ENCODE results near the gene SPEF2. TPM values are rescaled to one million over a fixed set of nuclear protein-coding genes. Genes with fewer than 3 reads are reported as not detected.

Gene SPEF2
- total and polyA plus RNA-seq, 4 donors = 0.42 to 4.5 (median 2.1) TPM

GRCh38 chr5:35575578-35575977 lies 42.1 kb upstream of the SPEF2 start:
- WGBS = 75% methylated on average over 1 of the region's 1 CpG
- no peaks in the 10 kb centered on the region for H3K36me3 ChIP-seq (ENCODE audit: control insufficient read depth in 4 of 4, insufficient read depth in 3 of 4, low read depth in 1 of 4, low read length in 3 of 4)
- no peak overlapping the region for H3K9ac ChIP-seq (ENCODE audit: low read depth in 1 of 2, low read length in 2 of 2)
- no peaks in the 10 kb centered on the region for H3K27me3 ChIP-seq (ENCODE audit: control insufficient read depth in 4 of 4, insufficient read depth in 4 of 4, low read length in 3 of 4)
- H3K9me3 ChIP-seq (ENCODE audit: control insufficient read depth in 4 of 4, low read length in 3 of 4) = no peaks in the 10 kb centered on the region
- H3K27ac ChIP-seq (ENCODE audit: low read depth in 1 of 2, low read length in 2 of 2) = no peak overlapping the region
- no peaks in the 10 kb centered on the region for H3K4me1 ChIP-seq (ENCODE audit: control insufficient read depth in 4 of 4, insufficient read depth in 4 of 4, low read length in 3 of 4)
- H3K4me3 ChIP-seq (ENCODE audit: low read depth in 1 of 3, low read length in 3 of 3) = no peak overlapping the region
- no peak for DNase-seq (ENCODE audit: low spot score)
- TF ChIP-seq HNF4G (IDR thresholded peaks at IDR 0.05) (no peak), EGR1 (IDR thresholded peaks at IDR 0.05; ENCODE audit: low read depth in 2 of 2) (no peak), RXRA (IDR thresholded peaks at IDR 0.05) (no peak), GABPA (IDR thresholded peaks at IDR 0.05 in 1 of 2, conservative IDR thresholded peaks at IDR 0.05 in 1 of 2) (no peak), YY1 (IDR thresholded peaks at IDR 0.05) (no peak), NR2F2 (IDR thresholded peaks at IDR 0.05) (no peak), CTCF (IDR thresholded peaks at IDR 0.05; ENCODE audit: low read depth, low read length, missing input control) (no peak), SP1 (IDR thresholded peaks at IDR 0.05) (no peak), ZBTB33 (IDR thresholded peaks at IDR 0.05) (no peak), JUND (IDR thresholded peaks at IDR 0.05) (no peak), ATF3 (IDR thresholded peaks at IDR 0.05) (no peak), FOXA1 (IDR thresholded peaks at IDR 0.05) (no peak), RAD21 (IDR thresholded peaks at IDR 0.05) (no peak), MAX (IDR thresholded peaks at IDR 0.05) (no peak), HNF4A (conservative IDR thresholded peaks at IDR 0.05) (no peak), REST (IDR thresholded peaks at IDR 0.05) (no peak), TAF1 (conservative IDR thresholded peaks at IDR 0.05) (no peak)

- Histone ChIP-seq H3K36me3 (ENCODE audit: control insufficient read depth in 4 of 4, insufficient read depth in 3 of 4, low read depth in 1 of 4, low read length in 3 of 4) (no peaks in the 10 kb centered on the region), H3K27me3 (ENCODE audit: control insufficient read depth in 4 of 4, insufficient read depth in 4 of 4, low read length in 3 of 4) (no peaks in the 10 kb centered on the region), H3K9ac (ENCODE audit: low read depth in 1 of 2, low read length in 2 of 2) (no peak overlapping the region), H3K9me3 (ENCODE audit: control insufficient read depth in 4 of 4, low read length in 3 of 4) (no peaks in the 10 kb centered on the region), H3K4me3 (ENCODE audit: low read depth in 1 of 3, low read length in 3 of 3) (no peak overlapping the region), H3K4me1 (ENCODE audit: control insufficient read depth in 4 of 4, insufficient read depth in 4 of 4, low read length in 3 of 4) (no peaks in the 10 kb centered on the region), H3K27ac (ENCODE audit: low read depth in 1 of 2, low read length in 2 of 2) (no peak overlapping the region)
- WGBS = 43% methylated on average over 2 of the region's 2 CpGs
- TF ChIP-seq SP1 (IDR thresholded peaks at IDR 0.05) = no peak
- no peak for TF ChIP-seq YY1 (IDR thresholded peaks at IDR 0.05)
- no peak for TF ChIP-seq GABPA (IDR thresholded peaks at IDR 0.05 in 1 of 2, conservative IDR thresholded peaks at IDR 0.05 in 1 of 2)
- no peak for TF ChIP-seq ZBTB33 (IDR thresholded peaks at IDR 0.05)
- no peak for TF ChIP-seq NR2F2 (IDR thresholded peaks at IDR 0.05)
- no peak for TF ChIP-seq JUND (IDR thresholded peaks at IDR 0.05)
- TF ChIP-seq MAX (IDR thresholded peaks at IDR 0.05) = no peak
- TF ChIP-seq EGR1 (IDR thresholded peaks at IDR 0.05; ENCODE audit: low read depth in 2 of 2) = no peak
- TF ChIP-seq REST (IDR thresholded peaks at IDR 0.05) = no peak
- TF ChIP-seq RXRA (IDR thresholded peaks at IDR 0.05) = no peak
- no peak for DNase-seq (ENCODE audit: low spot score)
Observed at GRCh38 chr5:35587419-35587818, 30.2 kb upstream of the SPEF2 start.

All from liver (tissue), 9 donors.